ENCODE data around the gene PLAU. TPM values are rescaled to one million over a fixed set of nuclear protein-coding genes. Genes with fewer than 3 reads are reported as not detected.
A peak's percentile ranks its signal among the peaks of the same experiment; 100 is the strongest.
"Not testable (repeated sequence)": the region's sequence is repeated elsewhere in the genome, so short reads cannot be mapped to it uniquely, and the experiment has no call there.

Gene PLAU
- total RNA-seq, 2 donors from 2014 or later = 7.1 to 11.0 TPM

- no peak for DNase-seq (ENCODE audit: low spot score)
- H3K27me3 ChIP-seq (replicated peaks; ENCODE audit: insufficient read depth) = no peaks in the 10 kb centered on the region
- H3K36me3 ChIP-seq = no peaks in the 10 kb centered on the region
- intact Hi-C loops (cut with DNase I) = no loop called here
- H3K9me3 ChIP-seq = no peaks in the 10 kb centered on the region
- no peak overlapping the region for H3K4me3 ChIP-seq
- WGBS = 59% methylated on average over 8 of the region's 8 CpGs
- no peaks in the 10 kb centered on the region for H3K4me1 ChIP-seq (replicated peaks)
- TF ChIP-seq POLR2AphosphoS5 (IDR thresholded peaks at IDR 0.05) = no peak
- TF ChIP-seq POLR2A (IDR thresholded peaks at IDR 0.05) = no peak
- no peak for TF ChIP-seq CTCF (IDR thresholded peaks at IDR 0.05)
- no peak overlapping the region for H3K27ac ChIP-seq
Measured at GRCh38 chr10:73915206-73915851, 4.4 kb downstream of the PLAU start.

- no peaks in the 10 kb centered on the region for H3K4me1 ChIP-seq (replicated peaks)
- DNase-seq (ENCODE audit: low spot score) = no peak
- H3K27me3 ChIP-seq (replicated peaks; ENCODE audit: insufficient read depth) = no peaks in the 10 kb centered on the region
- H3K9me3 ChIP-seq = no peaks in the 10 kb centered on the region
- TF ChIP-seq POLR2AphosphoS5 (IDR thresholded peaks at IDR 0.05) (no peak), POLR2A (IDR thresholded peaks at IDR 0.05) (no peak), CTCF (IDR thresholded peaks at IDR 0.05) (no peak)
- H3K27ac ChIP-seq = no peak overlapping the region
- intact Hi-C loops (cut with DNase I) = no loop called here
- WGBS = 66% methylated on average over 5 of the region's 5 CpGs
- H3K36me3 ChIP-seq = no peaks in the 10 kb centered on the region
- H3K4me3 ChIP-seq = no peak overlapping the region
Measured at GRCh38 chr10:73916761-73917470, 6.0 kb downstream of the PLAU start.

GRCh38 chr10:73917566-73918305 is 6.8 kb downstream of the PLAU start:
- no peaks in the 10 kb centered on the region for H3K27me3 ChIP-seq (replicated peaks; ENCODE audit: insufficient read depth)
- H3K9me3 ChIP-seq = no peaks in the 10 kb centered on the region
- intact Hi-C loops (cut with DNase I) = no loop called here
- no peaks in the 10 kb centered on the region for H3K36me3 ChIP-seq
- DNase-seq (ENCODE audit: low spot score) = no peak
- no peak overlapping the region for H3K4me3 ChIP-seq
- WGBS = 97% methylated on average over 3 of the region's 3 CpGs
- TF ChIP-seq POLR2AphosphoS5 (IDR thresholded peaks at IDR 0.05) (no peak), POLR2A (IDR thresholded peaks at IDR 0.05) (no peak), CTCF (IDR thresholded peaks at IDR 0.05) (no peak)
- H3K4me1 ChIP-seq (replicated peaks) = no peaks in the 10 kb centered on the region
- H3K27ac ChIP-seq = no peak overlapping the region

- H3K36me3 ChIP-seq; H3K4me3 ChIP-seq; H3K9me3 ChIP-seq; intact Hi-C loops (cut with DNase I); DNase-seq (ENCODE audit: low spot score); H3K4me1 ChIP-seq (replicated peaks); H3K27me3 ChIP-seq (replicated peaks; ENCODE audit: insufficient read depth): not testable (repeated sequence)
- H3K27ac ChIP-seq = peak overlapping the region; percentile 23 to 31
- 66% methylated on average over 8 of the region's 8 CpGs for WGBS
Measured at GRCh38 chr10:73919481-73919880, 8.5 kb downstream of the PLAU start.

DNA sequence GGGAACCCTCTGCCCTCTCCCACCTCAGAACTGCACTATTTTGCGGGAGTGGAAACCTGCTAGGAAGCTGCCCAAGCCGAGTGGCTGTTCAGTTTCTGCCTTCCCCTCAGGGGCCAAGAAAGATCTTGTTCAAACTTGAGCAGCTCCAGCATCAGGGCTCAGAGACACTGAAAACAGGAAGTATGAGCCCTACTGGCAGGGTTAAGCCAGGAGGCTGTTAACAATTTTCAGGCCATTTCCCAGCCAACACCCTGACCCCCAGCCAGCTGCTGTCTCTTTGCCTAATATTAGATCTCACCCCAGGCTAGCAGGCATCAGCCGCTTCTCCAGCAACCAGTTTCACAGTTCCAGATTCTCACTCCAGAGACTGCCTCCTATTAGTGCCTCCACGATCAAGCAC is 9.2 kb downstream of the PLAU start:
- intact Hi-C loops (cut with DNase I) = no loop called here
- Histone ChIP-seq H3K36me3 (no peaks in the 10 kb centered on the region), H3K27ac (peak overlapping the region; percentile 23 to 31), H3K4me3 (no peak overlapping the region), H3K27me3 (replicated peaks; ENCODE audit: insufficient read depth) (no peaks in the 10 kb centered on the region), H3K4me1 (replicated peaks) (no peaks in the 10 kb centered on the region), H3K9me3 (no peaks in the 10 kb centered on the region)
- DNase-seq (ENCODE audit: low spot score) = peak; percentile 65
- 11% methylated on average over 4 of the region's 4 CpGs for WGBS
- TF ChIP-seq POLR2AphosphoS5 (IDR thresholded peaks at IDR 0.05) (peak; percentile 68), POLR2A (IDR thresholded peaks at IDR 0.05) (no peak), CTCF (IDR thresholded peaks at IDR 0.05) (peak in 1 of 4 experiments; percentile 21)
